ENCODE measurements around the gene STEAP3. TPM values are rescaled to one million over a fixed set of nuclear protein-coding genes. Genes with fewer than 3 reads are reported as not detected.

STEAP3 gene
- total and polyA plus RNA-seq, 2 donors (not counting 1 experiment from before 2014, with no cell fraction given), result 1.1 to 1.6 TPM

GRCh38 chr2:119230219-119231185 lies 6.9 kb downstream of the STEAP3 start:
- no peak overlapping the region for H3K4me2 ChIP-seq (replicated peaks; ENCODE audit: low read depth, low read length, poor library complexity, severe bottlenecking)
- H4K20me1 ChIP-seq (ENCODE audit: control insufficient read depth, insufficient read depth, low read length, poor library complexity, severe bottlenecking), result no peaks in the 10 kb centered on the region
- no peaks in the 10 kb centered on the region for H3K9me3 ChIP-seq (ENCODE audit: control extremely low read depth in 1 of 3, control insufficient read depth in 2 of 3, insufficient read depth in 1 of 3, low read length in 2 of 3)
- H3K36me3 ChIP-seq (replicated peaks in 1 of 2; ENCODE audit: control extremely low read depth in 1 of 2, control insufficient read depth in 1 of 2, extremely low read depth in 1 of 2, insufficient read depth in 2 of 2, low read length in 1 of 2), result no peaks in the 10 kb centered on the region
- H3K27me3 ChIP-seq (replicated peaks in 1 of 4; ENCODE audit: control extremely low read depth in 1 of 4, control insufficient read depth in 3 of 4, insufficient read depth in 4 of 4, low read length in 3 of 4), result no peaks in the 10 kb centered on the region
- H3K79me2 ChIP-seq (ENCODE audit: control insufficient read depth, insufficient read depth, low read length), result no peaks in the 10 kb centered on the region
- CTCF ChIA-PET, result no interaction called here
- Mint-ChIP-seq H3K4me1 (peaks cover 10% of the 10 kb centered on the region), H3K27me3 (no peaks in the 10 kb centered on the region), H3K9me3 (ENCODE audit: insufficient read depth) (no peaks in the 10 kb centered on the region), H3K27ac (no peak overlapping the region), H3K4me3 (no peak overlapping the region)
- WGBS (ENCODE audit: insufficient coverage), result 94% methylated on average over 27 of the region's 28 CpGs
- peaks cover 0 to 9% of the 10 kb centered on the region in 2 donors for H3K4me1 ChIP-seq (ENCODE audit: control insufficient read depth in 2 of 2, insufficient read depth in 2 of 2, low read length in 2 of 2)
- H3K9ac ChIP-seq (ENCODE audit: low read length), result no peak overlapping the region
- POLR2A ChIA-PET, result no interaction called here
- no peak overlapping the region for H2AFZ ChIP-seq (ENCODE audit: insufficient read depth, low read depth, low read length, poor library complexity, severe bottlenecking)
- no peak overlapping the region for H3K27ac ChIP-seq (ENCODE audit: low read length in 2 of 2)
- ATAC-seq (ENCODE audit: low read depth), result no peak
- DNase-seq, result no peak
- no peak for TF ChIP-seq EZH2 (IDR thresholded peaks at IDR 0.05; ENCODE audit: borderline replicate concordance, insufficient read depth, low read depth, low read length, poor library complexity, severe bottlenecking)
- TF ChIP-seq CTCF (IDR thresholded peaks at IDR 0.05), result no peak
- H3K4me3 ChIP-seq (ENCODE audit: control extremely low read depth in 1 of 5, extremely low read depth in 1 of 5, insufficient read depth in 1 of 5, low read depth in 2 of 5, low read length in 4 of 5), result no peak overlapping the region
- intact Hi-C loops (cut with micrococcal nuclease), result no loop called here

All from B cell (primary cell).